GM21367 (cell line): ENCODE measurements around the gene KRT9.
"Not testable (repeated sequence)": the region's sequence is repeated elsewhere in the genome, so short reads cannot be mapped to it uniquely, and the experiment has no call there.

Experiments
- ATAC-seq: cut with Tn5 transposase; IDR thresholded peaks from one replicate; pipeline ENCODE4 v1.9.1; 2021; ENCODE audit not compliant: unreplicated experiment

Gene KRT9

GRCh38 chr17:41571561-41572434 is at the start of gene KRT9:
Gene KRT9 (minus strand): TSS chr17:41572059. CDS start chr17:41571992, 67 bp downstream.
- no peak for ATAC-seq

- not testable (repeated sequence) for ATAC-seq
Observed at GRCh38 chr17:41621435-41621817, 49.6 kb upstream of the KRT9 start.

GRCh38 chr17:41620583-41621434 is 49.0 kb upstream of the KRT9 start:
- ATAC-seq = no peak

- not testable (repeated sequence) for ATAC-seq
Observed at GRCh38 chr17:41619927-41620582, 48.2 kb upstream of the KRT9 start.

GRCh38 chr17:41619036-41619926 is 47.4 kb upstream of the KRT9 start:
- no peak for ATAC-seq

GRCh38 chr17:41618341-41619035 is 46.6 kb upstream of the KRT9 start:
- ATAC-seq = no peak

GRCh38 chr17:41617698-41618097 is 45.8 kb upstream of the KRT9 start:
- ATAC-seq = no peak

GRCh38 chr17:41617136-41617535 is 45.3 kb upstream of the KRT9 start:
- no peak for ATAC-seq

GRCh38 chr17:41616486-41616885 is 44.6 kb upstream of the KRT9 start:
- not testable (repeated sequence) for ATAC-seq

GRCh38 chr17:41615454-41615853 is 43.6 kb upstream of the KRT9 start:
- no peak for ATAC-seq

GRCh38 chr17:41614767-41615166 is 42.9 kb upstream of the KRT9 start:
- not testable (repeated sequence) for ATAC-seq

- no peak for ATAC-seq
Observed at GRCh38 chr17:41614098-41614497, 42.2 kb upstream of the KRT9 start.

GRCh38 chr17:41613277-41614082 is 41.6 kb upstream of the KRT9 start:
- ATAC-seq = no peak

- ATAC-seq = not testable (repeated sequence)
Observed at GRCh38 chr17:41612376-41613160, 40.7 kb upstream of the KRT9 start, which contains the start of gene KRT16. Gene KRT16 (minus strand): TSS chr17:41612767. CDS start chr17:41612688, 79 bp downstream.

GRCh38 chr17:41610965-41611640 is 39.2 kb upstream of the KRT9 start:
- ATAC-seq = no peak

- not testable (repeated sequence) for ATAC-seq
Observed at GRCh38 chr17:41610061-41610517, 38.2 kb upstream of the KRT9 start.

- not testable (repeated sequence) for ATAC-seq
Observed at GRCh38 chr17:41606930-41607329, 35.1 kb upstream of the KRT9 start.
